AG09309 (cell line): ENCODE data around the gene MAST4.

Source experiments
- DNase-seq: peaks from one replicate; pipeline ENCODE4 v3.0.0-alpha.2; 2010; ENCODE audit warnings: low read depth
- H3K4me3 ChIP-seq: 2 replicates; pipeline ENCODE4 v1.5.1; 2011; ENCODE audit warnings: mild to moderate bottlenecking, low read depth, low read length, moderate library complexity; ENCODE audit not compliant: control insufficient read depth
- TF ChIP-seq, protein P1 (sequence below): IDR thresholded peaks from 2 replicates; pipeline ENCODE4 v1.5.1; 2011; ENCODE audit warnings: mild to moderate bottlenecking, low read depth, low read length, inconsistent platforms; ENCODE audit not compliant: insufficient read depth, control insufficient read depth; ENCODE audit errors: missing control alignments

Gene MAST4

DNA sequence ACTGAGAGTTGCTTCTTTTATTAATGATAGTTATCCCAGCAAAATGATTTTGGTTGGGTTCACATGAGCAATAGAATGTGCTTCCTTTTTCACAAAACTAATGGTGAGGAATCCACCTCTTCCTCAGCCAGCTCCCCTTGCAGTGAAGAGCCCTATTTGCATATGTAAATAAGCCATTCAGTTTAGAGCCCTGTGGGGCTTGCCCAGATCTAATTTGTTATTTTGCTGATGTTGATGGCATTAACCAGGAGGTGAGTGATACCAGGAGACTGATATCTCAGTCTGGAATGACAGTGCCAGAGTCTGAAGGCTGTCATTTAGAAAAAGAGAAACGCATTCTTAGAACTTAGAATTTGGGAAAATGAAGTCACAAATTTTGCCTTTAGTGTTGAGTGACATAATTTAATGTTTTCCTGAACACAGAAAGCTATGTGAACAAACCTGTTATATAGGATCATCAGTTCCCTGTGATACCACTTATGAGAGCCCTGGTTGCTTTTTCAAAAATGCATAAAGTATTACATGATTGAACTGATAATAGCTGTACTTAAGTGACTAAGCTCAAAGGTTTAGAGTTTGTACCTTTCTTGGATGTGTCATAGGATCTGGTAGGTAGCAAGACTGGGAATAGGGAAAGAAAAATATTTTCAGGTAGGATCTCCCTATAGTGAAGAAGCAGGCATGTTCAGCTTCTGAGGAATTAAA, 271.6 kb downstream of the MAST4 start:
- TF ChIP-seq, protein P1, sequence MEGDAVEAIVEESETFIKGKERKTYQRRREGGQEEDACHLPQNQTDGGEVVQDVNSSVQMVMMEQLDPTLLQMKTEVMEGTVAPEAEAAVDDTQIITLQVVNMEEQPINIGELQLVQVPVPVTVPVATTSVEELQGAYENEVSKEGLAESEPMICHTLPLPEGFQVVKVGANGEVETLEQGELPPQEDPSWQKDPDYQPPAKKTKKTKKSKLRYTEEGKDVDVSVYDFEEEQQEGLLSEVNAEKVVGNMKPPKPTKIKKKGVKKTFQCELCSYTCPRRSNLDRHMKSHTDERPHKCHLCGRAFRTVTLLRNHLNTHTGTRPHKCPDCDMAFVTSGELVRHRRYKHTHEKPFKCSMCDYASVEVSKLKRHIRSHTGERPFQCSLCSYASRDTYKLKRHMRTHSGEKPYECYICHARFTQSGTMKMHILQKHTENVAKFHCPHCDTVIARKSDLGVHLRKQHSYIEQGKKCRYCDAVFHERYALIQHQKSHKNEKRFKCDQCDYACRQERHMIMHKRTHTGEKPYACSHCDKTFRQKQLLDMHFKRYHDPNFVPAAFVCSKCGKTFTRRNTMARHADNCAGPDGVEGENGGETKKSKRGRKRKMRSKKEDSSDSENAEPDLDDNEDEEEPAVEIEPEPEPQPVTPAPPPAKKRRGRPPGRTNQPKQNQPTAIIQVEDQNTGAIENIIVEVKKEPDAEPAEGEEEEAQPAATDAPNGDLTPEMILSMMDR: no peak
- no peak for DNase-seq
- no peak overlapping the region for H3K4me3 ChIP-seq

DNA sequence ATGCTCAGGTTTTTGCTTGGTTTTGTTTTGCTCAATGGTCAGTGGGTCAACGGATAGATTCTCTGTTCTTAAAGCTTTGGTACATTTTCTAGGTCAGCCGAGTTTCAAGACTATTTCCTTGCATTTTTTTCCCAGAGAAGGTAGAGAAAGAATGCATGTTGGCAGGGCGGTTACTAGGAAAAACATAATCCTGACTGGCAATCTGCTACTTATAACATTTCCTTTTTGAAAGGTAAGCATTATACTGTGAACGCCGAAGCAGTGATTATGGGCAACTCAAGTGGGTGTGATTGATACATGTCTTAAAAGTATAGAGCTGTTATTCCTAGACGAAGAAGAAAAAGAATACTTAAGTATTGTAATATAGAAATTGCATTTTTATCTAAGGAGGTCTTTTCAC, 273.2 kb downstream of the MAST4 start:
- TF ChIP-seq, protein P1: no peak
- DNase-seq: no peak
- no peak overlapping the region for H3K4me3 ChIP-seq

DNA sequence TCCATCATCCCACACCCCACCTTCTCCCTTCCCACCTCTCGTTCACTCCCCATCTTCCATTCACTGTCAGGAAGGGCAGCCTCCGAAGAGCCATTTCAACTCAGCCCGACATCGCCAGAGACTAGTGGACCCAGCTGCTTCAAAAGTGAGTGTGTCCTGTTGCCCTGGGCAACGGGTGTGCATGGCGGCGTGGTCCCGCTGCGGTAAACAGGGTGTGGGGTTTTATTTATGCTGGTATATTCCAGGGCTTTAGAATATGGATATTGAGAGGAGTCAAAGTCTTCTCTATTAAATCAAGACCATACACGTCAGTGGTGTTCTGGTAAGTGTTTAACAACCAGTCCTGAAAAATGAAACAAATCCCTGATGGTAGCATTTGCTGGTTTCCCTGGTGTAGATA, 274.5 kb downstream of the MAST4 start:
- TF ChIP-seq, protein P1: no peak
- no peak overlapping the region for H3K4me3 ChIP-seq
- DNase-seq: no peak

DNA sequence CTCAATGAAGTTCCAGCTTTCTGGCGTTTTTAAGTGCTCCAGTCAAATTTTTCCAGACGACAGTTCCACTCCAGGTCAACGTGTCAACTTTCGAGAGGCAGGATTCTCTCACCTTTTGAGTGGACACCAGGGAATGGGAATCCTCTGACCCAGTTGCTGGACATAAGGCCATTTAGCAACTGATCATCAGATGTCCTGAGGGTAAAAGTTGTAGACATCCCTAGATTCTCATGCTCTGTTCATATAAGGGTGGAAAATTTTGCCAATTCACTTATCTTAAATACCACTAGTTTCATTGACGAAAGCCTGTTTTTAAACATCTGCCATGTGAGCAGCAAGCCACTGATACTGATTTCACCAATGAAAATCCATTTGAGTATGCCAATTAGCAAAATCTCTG, 275.5 kb downstream of the MAST4 start:
- DNase-seq: no peak
- H3K4me3 ChIP-seq: no peak overlapping the region
- TF ChIP-seq, protein P1: no peak

DNA sequence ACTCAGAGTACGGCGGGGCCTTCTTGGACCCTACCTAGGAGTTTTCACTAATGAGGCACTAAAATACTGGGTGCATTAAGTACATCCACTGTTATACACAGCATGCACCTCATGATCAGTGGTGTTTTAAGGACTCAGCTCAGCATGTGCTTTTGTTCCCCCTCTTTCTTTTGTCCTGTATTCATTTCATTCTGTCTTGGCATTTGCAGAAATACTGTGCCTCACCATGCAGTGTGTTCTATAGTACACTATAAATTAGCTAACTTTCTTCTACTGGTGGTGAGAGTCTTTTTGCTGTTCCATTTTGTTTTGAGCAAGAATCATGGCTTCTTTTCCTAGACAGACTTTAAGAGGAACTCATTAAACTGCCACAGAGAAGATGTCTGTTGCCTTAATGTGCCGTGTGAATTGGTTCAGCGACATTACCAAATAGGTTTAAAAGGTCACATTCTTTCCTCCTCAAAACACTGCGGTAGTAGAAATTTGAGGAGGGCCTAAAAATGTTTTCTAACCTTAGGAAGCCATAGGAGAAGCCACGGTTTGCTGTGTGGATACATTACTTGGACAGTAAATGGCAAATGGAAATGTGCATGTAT, 276.6 kb downstream of the MAST4 start:
- TF ChIP-seq, protein P1: no peak
- no peak for DNase-seq
- no peak overlapping the region for H3K4me3 ChIP-seq

DNA sequence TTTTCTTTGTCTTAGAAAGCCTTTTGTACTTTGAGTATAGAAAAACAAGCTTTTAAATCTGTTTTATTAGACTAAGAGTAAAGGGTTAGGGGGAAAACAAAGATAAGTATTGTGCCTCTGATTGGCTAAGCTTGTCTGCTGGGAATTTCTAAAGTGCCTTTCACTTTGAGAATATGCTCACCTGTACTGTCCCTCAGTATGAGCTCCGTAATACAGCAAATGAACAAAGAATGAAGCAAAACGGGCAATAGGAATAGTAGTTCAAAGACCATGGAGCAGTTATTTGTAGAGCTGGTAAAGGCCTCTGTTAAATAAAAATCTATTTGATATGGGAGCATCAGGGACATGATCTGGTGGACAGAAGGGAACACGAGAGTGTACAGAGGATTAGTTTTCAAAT, 277.8 kb downstream of the MAST4 start:
- DNase-seq: no peak
- TF ChIP-seq, protein P1: no peak

More for the DNA sequence above, 277.8 kb downstream of the MAST4 start:
- no peak overlapping the region for H3K4me3 ChIP-seq
